ENCODE data around the gene FCGBP.

The FCGBP gene

GRCh38 chr19:39927524-39928356, 6.7 kb downstream of the FCGBP start:
- no peak for DNase-seq (ENCODE audit: low read depth)
- no peak overlapping the region for H3K4me3 ChIP-seq (ENCODE audit: control insufficient read depth, low read depth, low read length)
- no peak for TF ChIP-seq CTCF (conservative IDR thresholded peaks at IDR 0.05; ENCODE audit: control insufficient read depth, insufficient read depth, low read depth, low read length)

- no peak overlapping the region for H3K4me3 ChIP-seq (ENCODE audit: control insufficient read depth, low read depth, low read length)
- DNase-seq (ENCODE audit: low read depth) = no peak
- no peak for TF ChIP-seq CTCF (conservative IDR thresholded peaks at IDR 0.05; ENCODE audit: control insufficient read depth, insufficient read depth, low read depth, low read length)
These were observed 7.4 kb downstream of the FCGBP start for GRCh38 chr19:39927076-39927475.

- DNase-seq (ENCODE audit: low read depth) = no peak
- TF ChIP-seq CTCF (conservative IDR thresholded peaks at IDR 0.05; ENCODE audit: control insufficient read depth, insufficient read depth, low read depth, low read length) = no peak
- no peak overlapping the region for H3K4me3 ChIP-seq (ENCODE audit: control insufficient read depth, low read depth, low read length)
These were observed 8.2 kb downstream of the FCGBP start for GRCh38 chr19:39926170-39926760.

GRCh38 chr19:39924952-39925351, 9.5 kb downstream of the FCGBP start:
- H3K4me3 ChIP-seq (ENCODE audit: control insufficient read depth, low read depth, low read length) = no peak overlapping the region
- TF ChIP-seq CTCF (conservative IDR thresholded peaks at IDR 0.05; ENCODE audit: control insufficient read depth, insufficient read depth, low read depth, low read length) = no peak
- DNase-seq (ENCODE audit: low read depth) = no peak

- no peak for TF ChIP-seq CTCF (conservative IDR thresholded peaks at IDR 0.05; ENCODE audit: control insufficient read depth, insufficient read depth, low read depth, low read length)
- H3K4me3 ChIP-seq (ENCODE audit: control insufficient read depth, low read depth, low read length) = no peak overlapping the region
- no peak for DNase-seq (ENCODE audit: low read depth)
These were observed 10.0 kb downstream of the FCGBP start for GRCh38 chr19:39924389-39924788.

GRCh38 chr19:39923862-39924261, 10.6 kb downstream of the FCGBP start:
- TF ChIP-seq CTCF (conservative IDR thresholded peaks at IDR 0.05; ENCODE audit: control insufficient read depth, insufficient read depth, low read depth, low read length) = no peak
- H3K4me3 ChIP-seq (ENCODE audit: control insufficient read depth, low read depth, low read length) = no peak overlapping the region
- DNase-seq (ENCODE audit: low read depth) = no peak
